Hematopoietic multipotent progenitor cell treated with erythropoietin and hydrocortisone succinate and interleukin-3 and kit ligand, for 15 days (in vitro differentiated cells): Measurements from ENCODE around the gene LTB4R2.

Experiments used
- DNase-seq: peaks from one replicate; pipeline ENCODE4 v3.0.0-alpha.2; 2015; ENCODE audit warnings: low spot score

Gene LTB4R2

GRCh38 chr14:24299255-24300191 is 10.4 kb upstream of the LTB4R2 start, which contains the start of the genes DHRS1 and NOP9:
TSS of gene DHRS1 (minus strand) at chr14:24299780. CDS start at chr14:24299106, 674 bp downstream.
TSS of gene NOP9 (plus strand) at chr14:24299850. CDS start at chr14:24299955, 105 bp downstream.
- DNase-seq: peak; percentile 94

- DNase-seq: no peak
Measured at GRCh38 chr14:24300326-24300980, 9.5 kb upstream of the LTB4R2 start.

GRCh38 chr14:24304019-24304387 is 5.9 kb upstream of the LTB4R2 start:
- no peak for DNase-seq

- no peak for DNase-seq
Measured at GRCh38 chr14:24307156-24307574, 2.8 kb upstream of the LTB4R2 start.

DNA sequence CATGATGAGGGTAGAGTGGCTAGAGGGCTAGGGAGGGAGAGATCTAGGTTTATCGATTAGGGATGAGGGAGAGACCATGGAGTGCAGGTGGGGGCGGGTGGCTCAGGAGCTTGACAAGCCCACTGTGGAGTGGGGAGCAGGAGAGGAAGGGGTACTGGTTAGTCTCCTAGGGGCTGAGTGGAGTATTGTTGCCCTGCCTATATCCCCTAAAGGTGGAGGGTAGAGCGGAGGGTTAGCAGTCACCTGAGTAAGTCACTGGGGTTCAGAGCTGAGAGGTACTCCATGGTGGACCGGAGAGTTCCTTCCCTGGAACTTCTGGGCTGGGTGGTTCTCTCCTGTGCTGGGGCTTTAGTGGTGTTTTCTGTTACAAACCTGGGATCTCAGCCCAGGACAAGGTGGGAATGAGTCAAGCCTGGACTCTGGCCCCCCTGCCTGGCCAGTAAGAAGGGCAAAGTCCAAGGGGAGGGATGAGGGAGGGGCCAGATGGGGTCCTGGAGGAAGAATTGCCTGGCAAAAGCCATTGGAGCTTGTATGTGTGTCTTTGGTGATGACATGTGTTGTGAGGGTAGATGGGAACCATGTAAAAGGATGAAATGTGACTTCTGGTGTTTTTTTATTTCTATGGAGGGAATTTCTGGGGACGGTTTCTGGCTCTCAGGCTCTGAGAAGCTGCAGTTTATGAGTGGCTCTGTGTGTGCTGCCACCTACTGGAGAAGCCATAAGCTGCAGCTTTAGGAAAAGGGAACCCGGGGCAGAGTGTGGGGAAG is 2.2 kb upstream of the LTB4R2 start, which contains the start of gene CIDEB:
TSS of gene CIDEB (minus strand) at position 403 of the 767 bp plus-strand sequence. CDS start at position 284, 119 bp downstream.
- peak; percentile 78 for DNase-seq

GRCh38 chr14:24308342-24309124 is 1.4 kb upstream of the LTB4R2 start:
- DNase-seq: no peak

DNA sequence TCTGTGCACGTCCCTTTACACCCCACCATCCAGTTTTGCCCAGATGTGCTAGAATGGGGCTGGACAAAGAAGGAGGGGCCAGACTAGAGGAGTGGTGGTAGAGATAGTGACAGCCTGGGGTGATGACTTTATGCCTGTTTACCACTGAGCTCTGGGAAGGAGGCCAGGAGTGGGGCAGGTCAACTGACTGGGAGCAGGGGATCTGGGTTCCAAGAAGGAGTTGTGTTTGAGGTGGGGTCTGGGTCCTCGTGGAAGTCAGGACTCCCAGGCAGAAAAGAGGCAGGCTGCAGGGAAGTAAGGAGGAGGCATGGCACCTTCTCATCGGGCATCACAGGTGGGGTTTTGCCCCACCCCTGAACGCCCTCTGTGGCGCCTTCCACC is 315 bp downstream of the LTB4R2 start:
- DNase-seq: peak; percentile 77

DNA sequence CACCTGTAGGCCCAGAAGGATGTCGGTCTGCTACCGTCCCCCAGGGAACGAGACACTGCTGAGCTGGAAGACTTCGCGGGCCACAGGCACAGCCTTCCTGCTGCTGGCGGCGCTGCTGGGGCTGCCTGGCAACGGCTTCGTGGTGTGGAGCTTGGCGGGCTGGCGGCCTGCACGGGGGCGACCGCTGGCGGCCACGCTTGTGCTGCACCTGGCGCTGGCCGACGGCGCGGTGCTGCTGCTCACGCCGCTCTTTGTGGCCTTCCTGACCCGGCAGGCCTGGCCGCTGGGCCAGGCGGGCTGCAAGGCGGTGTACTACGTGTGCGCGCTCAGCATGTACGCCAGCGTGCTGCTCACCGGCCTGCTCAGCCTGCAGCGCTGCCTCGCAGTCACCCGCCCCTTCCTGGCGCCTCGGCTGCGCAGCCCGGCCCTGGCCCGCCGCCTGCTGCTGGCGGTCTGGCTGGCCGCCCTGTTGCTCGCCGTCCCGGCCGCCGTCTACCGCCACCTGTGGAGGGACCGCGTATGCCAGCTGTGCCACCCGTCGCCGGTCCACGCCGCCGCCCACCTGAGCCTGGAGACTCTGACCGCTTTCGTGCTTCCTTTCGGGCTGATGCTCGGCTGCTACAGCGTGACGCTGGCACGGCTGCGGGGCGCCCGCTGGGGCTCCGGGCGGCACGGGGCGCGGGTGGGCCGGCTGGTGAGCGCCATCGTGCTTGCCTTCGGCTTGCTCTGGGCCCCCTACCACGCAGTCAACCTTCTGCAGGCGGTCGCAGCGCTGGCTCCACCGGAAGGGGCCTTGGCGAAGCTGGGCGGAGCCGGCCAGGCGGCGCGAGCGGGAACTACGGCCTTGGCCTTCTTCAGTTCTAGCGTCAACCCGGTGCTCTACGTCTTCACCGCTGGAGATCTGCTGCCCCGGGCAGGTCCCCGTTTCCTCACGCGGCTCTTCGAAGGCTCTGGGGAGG is 985 bp downstream of the LTB4R2 start, which contains the start of gene LTB4R:
TSS of gene LTB4R (plus strand) at position 857 of the 959 bp plus-strand sequence. CDS start 4,150 bp downstream, outside the sequence.
- DNase-seq: peak; percentile 80

DNA sequence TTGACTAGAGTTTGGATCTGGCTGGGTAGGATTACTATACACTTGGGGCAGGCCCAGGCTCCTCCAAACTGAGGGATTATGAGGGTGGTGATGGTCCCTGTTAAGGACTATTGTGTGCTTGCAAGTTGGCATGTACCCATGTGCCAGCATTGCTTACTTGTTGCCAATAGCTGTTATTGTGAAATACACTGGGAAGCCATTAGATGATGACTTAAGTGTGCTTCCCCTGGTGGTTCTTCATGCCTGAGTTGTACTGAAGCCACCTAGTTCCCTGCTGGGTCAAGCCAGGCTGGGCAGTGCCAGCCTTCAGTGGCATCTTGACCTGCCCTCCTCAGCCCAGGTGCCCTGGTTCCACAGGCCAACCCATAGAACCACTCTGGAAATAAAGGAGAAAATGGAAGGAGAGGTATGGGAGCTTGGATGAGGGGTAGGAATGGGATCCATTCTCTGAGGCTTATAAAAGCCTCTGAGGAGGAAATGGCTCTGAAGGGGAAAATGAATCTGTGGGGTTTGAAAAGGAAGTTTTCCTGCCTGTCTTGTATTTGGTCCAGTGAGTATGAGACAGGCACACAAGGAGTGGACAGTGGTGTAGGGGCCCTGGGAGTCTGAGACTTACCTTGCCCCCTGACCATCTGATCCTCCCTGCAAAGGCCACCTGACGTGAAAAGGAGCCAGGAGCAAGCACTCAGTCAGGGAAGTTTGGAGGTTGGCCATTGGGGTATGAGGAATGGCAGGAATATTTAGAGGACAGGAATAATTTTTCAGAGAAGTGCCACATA is 2.1 kb downstream of the LTB4R2 start:
- no peak for DNase-seq

GRCh38 chr14:24312736-24313507 is 3.0 kb downstream of the LTB4R2 start:
- no peak for DNase-seq

DNA sequence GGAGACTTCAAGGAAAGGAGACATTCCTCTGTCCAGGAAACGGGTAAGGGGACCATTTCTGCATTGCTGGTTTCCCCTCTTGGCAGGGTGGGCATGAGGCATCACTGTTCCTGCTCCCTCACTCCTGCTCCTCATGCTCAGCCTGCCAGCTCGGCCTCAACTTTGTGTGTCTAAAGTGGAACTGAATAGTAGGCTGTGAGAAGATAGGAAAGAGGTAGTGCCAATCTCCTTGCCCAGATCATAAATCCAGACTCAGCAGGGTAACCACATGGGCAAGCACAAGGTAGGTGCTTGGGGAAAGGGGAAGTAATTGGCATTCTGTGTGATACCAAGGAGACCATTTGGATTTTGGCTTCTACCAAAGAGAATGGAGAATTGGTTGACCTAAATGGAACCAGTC is 4.0 kb downstream of the LTB4R2 start:
- DNase-seq: no peak

DNA sequence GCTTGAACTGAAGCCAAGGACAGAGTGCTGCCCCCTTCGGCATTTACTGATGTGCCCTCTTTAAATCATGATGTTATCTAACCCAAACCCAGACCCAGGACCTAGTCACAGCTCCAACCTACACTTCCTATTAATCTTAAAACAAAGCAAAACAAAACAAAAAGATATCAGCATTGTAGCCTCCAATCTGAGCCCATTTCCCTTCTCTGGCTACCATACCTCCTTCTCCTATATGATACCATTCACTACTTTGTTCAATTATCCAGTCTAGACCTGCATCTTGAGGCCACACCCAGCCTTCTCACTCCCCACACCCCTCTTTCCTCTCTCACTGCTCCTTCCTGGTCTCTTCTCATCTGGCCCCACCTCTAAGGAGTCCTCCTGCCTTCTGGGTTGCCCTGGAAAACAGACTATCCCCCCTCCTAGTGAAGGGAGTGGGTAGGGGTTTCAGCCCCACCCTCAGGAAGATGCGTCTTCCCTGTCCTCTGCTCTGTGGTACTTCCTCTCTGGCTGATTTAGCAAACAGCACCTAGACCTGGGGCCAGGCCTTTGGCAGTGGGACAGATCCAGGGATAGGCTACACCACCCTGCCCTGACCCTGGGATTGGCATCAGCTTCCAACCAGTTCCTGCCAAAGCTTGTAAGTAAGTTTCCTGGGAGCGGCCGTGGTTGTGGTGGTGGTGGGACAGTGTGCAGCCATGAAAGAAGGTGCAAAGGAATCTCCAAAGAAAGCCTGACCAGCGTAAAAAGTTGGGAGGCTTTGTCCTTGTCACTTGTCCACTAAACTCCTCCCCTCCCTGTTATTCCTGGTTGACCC is 4.6 kb downstream of the LTB4R2 start:
- DNase-seq: no peak

GRCh38 chr14:24315243-24315806 is 5.4 kb downstream of the LTB4R2 start:
- DNase-seq: no peak

DNA sequence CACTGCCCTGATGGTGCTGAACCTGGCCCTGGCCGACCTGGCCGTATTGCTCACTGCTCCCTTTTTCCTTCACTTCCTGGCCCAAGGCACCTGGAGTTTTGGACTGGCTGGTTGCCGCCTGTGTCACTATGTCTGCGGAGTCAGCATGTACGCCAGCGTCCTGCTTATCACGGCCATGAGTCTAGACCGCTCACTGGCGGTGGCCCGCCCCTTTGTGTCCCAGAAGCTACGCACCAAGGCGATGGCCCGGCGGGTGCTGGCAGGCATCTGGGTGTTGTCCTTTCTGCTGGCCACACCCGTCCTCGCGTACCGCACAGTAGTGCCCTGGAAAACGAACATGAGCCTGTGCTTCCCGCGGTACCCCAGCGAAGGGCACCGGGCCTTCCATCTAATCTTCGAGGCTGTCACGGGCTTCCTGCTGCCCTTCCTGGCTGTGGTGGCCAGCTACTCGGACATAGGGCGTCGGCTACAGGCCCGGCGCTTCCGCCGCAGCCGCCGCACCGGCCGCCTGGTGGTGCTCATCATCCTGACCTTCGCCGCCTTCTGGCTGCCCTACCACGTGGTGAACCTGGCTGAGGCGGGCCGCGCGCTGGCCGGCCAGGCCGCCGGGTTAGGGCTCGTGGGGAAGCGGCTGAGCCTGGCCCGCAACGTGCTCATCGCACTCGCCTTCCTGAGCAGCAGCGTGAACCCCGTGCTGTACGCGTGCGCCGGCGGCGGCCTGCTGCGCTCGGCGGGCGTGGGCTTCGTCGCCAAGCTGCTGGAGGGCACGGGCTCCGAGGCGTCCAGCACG is 6.1 kb downstream of the LTB4R2 start:
- no peak for DNase-seq

DNA sequence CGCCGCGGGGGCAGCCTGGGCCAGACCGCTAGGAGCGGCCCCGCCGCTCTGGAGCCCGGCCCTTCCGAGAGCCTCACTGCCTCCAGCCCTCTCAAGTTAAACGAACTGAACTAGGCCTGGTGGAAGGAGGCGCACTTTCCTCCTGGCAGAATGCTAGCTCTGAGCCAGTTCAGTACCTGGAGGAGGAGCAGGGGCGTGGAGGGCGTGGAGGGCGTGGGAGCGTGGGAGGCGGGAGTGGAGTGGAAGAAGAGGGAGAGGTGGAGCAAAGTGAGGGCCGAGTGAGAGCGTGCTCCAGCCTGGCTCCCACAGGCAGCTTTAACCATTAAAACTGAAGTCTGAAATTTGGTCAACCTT is 6.6 kb downstream of the LTB4R2 start:
- no peak for DNase-seq

DNA sequence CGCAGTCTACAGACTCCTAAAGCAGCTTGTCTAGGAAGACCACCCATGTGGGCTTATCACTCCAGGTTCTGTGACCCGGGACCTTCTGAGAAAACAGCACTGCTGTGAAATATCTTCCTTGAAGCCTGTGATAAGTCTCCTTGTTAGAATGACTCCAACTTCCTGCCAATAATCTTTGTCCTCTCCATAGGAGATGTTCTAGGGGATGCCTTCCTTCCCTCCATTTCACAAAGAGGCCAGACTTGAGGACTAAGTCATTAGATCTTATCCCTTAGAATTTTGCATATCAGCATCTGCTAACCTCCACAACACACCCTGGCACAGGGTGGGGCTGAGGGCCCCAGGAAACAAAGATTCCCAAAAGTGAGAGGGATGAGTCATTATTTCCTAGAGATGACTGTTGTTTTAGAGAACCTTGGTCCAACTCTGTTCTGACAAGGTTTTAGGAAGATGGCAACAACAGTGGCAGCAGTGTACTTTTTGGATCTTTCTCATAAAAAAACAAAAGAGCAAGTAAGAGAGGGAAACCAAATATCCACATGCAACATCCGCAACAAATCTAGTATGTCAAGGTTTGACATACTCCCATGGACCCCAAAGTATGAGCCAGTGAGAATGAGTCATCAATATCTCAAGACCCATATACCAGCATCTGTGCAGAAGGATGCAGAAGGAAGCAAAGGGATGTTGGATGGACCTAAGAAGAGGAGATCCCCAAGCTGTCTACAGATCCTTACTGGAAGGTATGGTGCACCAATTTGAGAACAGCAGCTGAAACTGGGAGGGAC is 7.4 kb downstream of the LTB4R2 start:
- no peak for DNase-seq
